Natural killer cell (primary cell): ENCODE measurements around the gene CMC2. TPM values are rescaled to one million over a fixed set of nuclear protein-coding genes. Genes with fewer than 3 reads are reported as not detected.

Experiments
- ATAC-seq, 3 donors: fragments of 150-1000 bp in 2 of 3; fragments of 200-7000 bp in 1 of 3; cut with Tn5 transposase; 1 replicate in 1 of 3; 2 replicates in 2 of 3; pipeline ENCODE4 v1.10.0; 2021; ENCODE audit warnings: mild to moderate bottlenecking in 2 of 3, moderate library complexity in 2 of 3
- DNase-seq, 2 donors: peaks; one replicate each; pipeline versions ENCODE4 v3.0.0 to v3.0.0-alpha.2; 2013 to 2021; ENCODE audit warnings: mixed read lengths in 1 of 2
- H3K27ac ChIP-seq: one replicate; pipeline ENCODE4 v1.5.1; 2013; ENCODE audit warnings: mild to moderate bottlenecking, low read length
- H3K27me3 ChIP-seq: one replicate; pipeline ENCODE4 v1.6.1; 2013; ENCODE audit warnings: low read length; ENCODE audit not compliant: control insufficient read depth, insufficient read depth
- H3K36me3 ChIP-seq: one replicate; pipeline ENCODE4 v1.6.1; 2013; ENCODE audit warnings: low read length; ENCODE audit not compliant: control insufficient read depth, insufficient read depth
- H3K4me1 ChIP-seq: one replicate; pipeline ENCODE4 v1.6.1; 2013; ENCODE audit warnings: low read length; ENCODE audit not compliant: control insufficient read depth, insufficient read depth
- H3K4me3 ChIP-seq: one replicate; pipeline ENCODE4 v1.5.1; 2013; ENCODE audit warnings: low read length
- H3K9me3 ChIP-seq: one replicate; pipeline ENCODE4 v1.6.1; 2013; ENCODE audit warnings: low read length; ENCODE audit not compliant: control insufficient read depth, insufficient read depth
- H3K27ac Mint-ChIP-seq, 2 donors: one replicate each; pipeline ENCODE4 v1.8.0; 2022; ENCODE audit warnings: mild to moderate bottlenecking in 2 of 2, mixed read lengths in 2 of 2, moderate library complexity in 1 of 2
- H3K27me3 Mint-ChIP-seq, 2 donors: one replicate each; pipeline ENCODE4 v1.8.0; 2022; ENCODE audit warnings: low read depth in 2 of 2, mixed read lengths in 2 of 2
- H3K36me3 Mint-ChIP-seq: one replicate; pipeline ENCODE4 v1.8.0; 2022; ENCODE audit warnings: mixed read lengths
- H3K4me1 Mint-ChIP-seq, 2 donors: one replicate each; pipeline ENCODE4 v1.8.0; 2022; ENCODE audit warnings: mixed read lengths in 2 of 2
- H3K4me3 Mint-ChIP-seq: one replicate; pipeline ENCODE4 v1.8.0; 2022; ENCODE audit warnings: mild to moderate bottlenecking, moderate library complexity, mixed read lengths
- H3K9me3 Mint-ChIP-seq, 2 donors: one replicate each; pipeline ENCODE4 v1.8.0; 2022; ENCODE audit warnings: mixed read lengths in 2 of 2
- WGBS: methylation state at CpG from one replicate; pipeline ENCODE4 v1.1.7; 2013; ENCODE audit warnings: missing lambda C conversion rate; ENCODE audit not compliant: insufficient coverage; 5-methylcytosine and 5-hydroxymethylcytosine counted together
- intact Hi-C: fragments of 100-400 bp; cut with micrococcal nuclease; formaldehyde crosslinking; loops from one replicate; pipeline ENCODE4 v1.14.2; 2022
- total RNA-seq, 4 donors: library from RNA; stranded (reverse); fragments of 120-200 nt in 1 of 4; gene quantifications; one replicate each; pipeline versions ENCODE4 v1.2.3 to v1.2.4, GENCODE V29; 2013 to 2022
- TF ChIP-seq, protein P1 (sequence below): fragments of 200-600 bp; IDR thresholded peaks from one replicate; pipeline ENCODE4 v1.8.0; 2022; ENCODE audit warnings: antibody characterized with exemption

CMC2 gene
- total RNA-seq, 3 donors from 2014 or later (not counting 1 experiment from before 2014, with no cell fraction given): 52.3 to 63.5 (median 63.2) TPM

DNA sequence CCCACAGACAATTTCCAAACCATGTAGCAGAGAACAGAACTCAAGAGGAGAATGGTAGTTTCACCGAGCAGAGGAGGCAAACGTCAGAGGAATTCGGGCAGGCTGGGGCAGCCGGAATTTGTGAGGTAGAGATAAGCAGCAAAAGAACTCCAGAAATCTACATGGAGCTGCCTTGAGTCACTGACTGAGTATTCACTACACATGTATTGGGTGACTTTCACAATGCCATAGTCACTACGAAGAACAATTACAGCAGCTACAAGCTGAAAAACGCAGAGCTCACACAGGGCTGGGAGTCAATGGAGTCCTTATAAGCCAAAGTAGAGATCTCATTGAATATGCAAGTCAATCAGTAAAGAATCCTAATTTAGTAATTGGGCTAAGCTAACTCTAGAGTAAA, 13.4 kb downstream of the CMC2 start:
- peaks cover 10 to 25% of the 10 kb centered on the region in 2 donors for H3K4me1 Mint-ChIP-seq
- peak overlapping the region in 1 of 2 donors; percentile 51 for H3K27ac Mint-ChIP-seq
- WGBS: 83% methylated on average over 6 of the region's 6 CpGs
- Histone ChIP-seq H3K36me3 (peaks cover 8% of the 10 kb centered on the region), H3K9me3 (no peaks in the 10 kb centered on the region), H3K4me3 (no peak overlapping the region), H3K4me1 (peaks cover 3% of the 10 kb centered on the region), H3K27me3 (no peaks in the 10 kb centered on the region), H3K27ac (no peak overlapping the region)
- no peaks in the 10 kb centered on the region for H3K9me3 Mint-ChIP-seq
- TF ChIP-seq, protein P1, sequence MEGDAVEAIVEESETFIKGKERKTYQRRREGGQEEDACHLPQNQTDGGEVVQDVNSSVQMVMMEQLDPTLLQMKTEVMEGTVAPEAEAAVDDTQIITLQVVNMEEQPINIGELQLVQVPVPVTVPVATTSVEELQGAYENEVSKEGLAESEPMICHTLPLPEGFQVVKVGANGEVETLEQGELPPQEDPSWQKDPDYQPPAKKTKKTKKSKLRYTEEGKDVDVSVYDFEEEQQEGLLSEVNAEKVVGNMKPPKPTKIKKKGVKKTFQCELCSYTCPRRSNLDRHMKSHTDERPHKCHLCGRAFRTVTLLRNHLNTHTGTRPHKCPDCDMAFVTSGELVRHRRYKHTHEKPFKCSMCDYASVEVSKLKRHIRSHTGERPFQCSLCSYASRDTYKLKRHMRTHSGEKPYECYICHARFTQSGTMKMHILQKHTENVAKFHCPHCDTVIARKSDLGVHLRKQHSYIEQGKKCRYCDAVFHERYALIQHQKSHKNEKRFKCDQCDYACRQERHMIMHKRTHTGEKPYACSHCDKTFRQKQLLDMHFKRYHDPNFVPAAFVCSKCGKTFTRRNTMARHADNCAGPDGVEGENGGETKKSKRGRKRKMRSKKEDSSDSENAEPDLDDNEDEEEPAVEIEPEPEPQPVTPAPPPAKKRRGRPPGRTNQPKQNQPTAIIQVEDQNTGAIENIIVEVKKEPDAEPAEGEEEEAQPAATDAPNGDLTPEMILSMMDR: no peak
- DNase-seq (no peak), ATAC-seq (no peak)
- H3K27me3 Mint-ChIP-seq: no peaks in the 10 kb centered on the region
- intact Hi-C loops: no loop called here
- H3K36me3 Mint-ChIP-seq: peaks cover 6% of the 10 kb centered on the region
- H3K4me3 Mint-ChIP-seq: no peak overlapping the region

GRCh38 chr16:80992676-80993293, 13.9 kb downstream of the CMC2 start:
- TF ChIP-seq, protein P1: no peak
- H3K4me3 ChIP-seq: no peak overlapping the region
- DNase-seq (no peak), ATAC-seq (no peak)
- intact Hi-C loops: no loop called here
- H3K27ac ChIP-seq: no peak overlapping the region
- H3K4me1 Mint-ChIP-seq: peaks cover 10 to 20% of the 10 kb centered on the region in 2 donors
- peaks cover 6% of the 10 kb centered on the region for H3K36me3 Mint-ChIP-seq
- no peak overlapping the region for H3K4me3 Mint-ChIP-seq
- no peaks in the 10 kb centered on the region for H3K4me1 ChIP-seq
- no peaks in the 10 kb centered on the region for H3K27me3 Mint-ChIP-seq
- H3K27ac Mint-ChIP-seq: peak overlapping the region in 1 of 2 donors; percentile 51
- H3K9me3 Mint-ChIP-seq: no peaks in the 10 kb centered on the region
- 60% methylated on average over 1 of the region's 3 CpGs for WGBS
- H3K36me3 ChIP-seq: peaks cover 8% of the 10 kb centered on the region
- no peaks in the 10 kb centered on the region for H3K9me3 ChIP-seq
- H3K27me3 ChIP-seq: no peaks in the 10 kb centered on the region

DNA sequence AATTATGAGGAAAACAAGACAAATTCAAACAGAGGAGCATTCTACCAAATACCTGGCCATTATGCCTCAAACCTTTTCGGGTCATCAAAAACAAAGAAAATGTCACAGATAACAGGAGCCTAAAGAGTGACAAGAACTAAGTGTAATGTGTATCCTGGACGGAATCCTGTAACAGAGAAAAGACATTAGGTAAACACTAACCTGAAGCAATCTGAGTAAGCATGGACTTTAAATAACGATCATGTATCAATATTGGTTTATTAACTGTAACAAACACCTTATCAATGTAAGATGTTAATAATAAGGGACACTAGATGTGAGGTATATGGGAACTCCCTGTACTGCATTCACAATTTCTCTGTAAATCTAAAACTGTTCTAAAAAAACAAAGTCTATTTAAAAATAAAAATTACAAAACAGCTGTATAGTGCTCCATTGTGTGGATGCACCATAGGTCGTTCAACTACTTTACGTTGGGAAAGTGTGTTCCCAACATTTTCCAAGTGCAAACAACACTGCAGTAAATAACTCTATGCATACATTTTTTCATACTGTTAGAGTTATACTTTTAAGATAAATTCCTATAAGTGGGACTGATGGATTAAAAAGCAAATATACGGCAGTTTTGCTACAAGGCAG, 14.8 kb downstream of the CMC2 start:
- TF ChIP-seq, protein P1: no peak
- peaks cover 8% of the 10 kb centered on the region for H3K36me3 ChIP-seq
- no peak for ATAC-seq
- Mint-ChIP-seq H3K9me3 (no peaks in the 10 kb centered on the region), H3K36me3 (peaks cover 6% of the 10 kb centered on the region), H3K4me3 (no peak overlapping the region), H3K4me1 (peaks cover 10 to 13% of the 10 kb centered on the region in 2 donors), H3K27me3 (no peaks in the 10 kb centered on the region), H3K27ac (no peak overlapping the region)
- DNase-seq: no peak
- H3K4me1 ChIP-seq: no peaks in the 10 kb centered on the region
- intact Hi-C loops: no loop called here
- WGBS: 73% methylated on average over 4 of the region's 6 CpGs
- H3K4me3 ChIP-seq: no peak overlapping the region
- no peaks in the 10 kb centered on the region for H3K9me3 ChIP-seq
- no peak overlapping the region for H3K27ac ChIP-seq
- no peaks in the 10 kb centered on the region for H3K27me3 ChIP-seq
